ENCODE measurements around the gene NSMCE3. TPM values are rescaled to one million over a fixed set of nuclear protein-coding genes. Genes with fewer than 3 reads are reported as not detected.
"Not testable (repeated sequence)": the region's sequence is repeated elsewhere in the genome, so short reads cannot be mapped to it uniquely, and the experiment has no call there.

The NSMCE3 gene
- total RNA-seq, 1 donor from 2014 or later, result 10.4 TPM

GRCh38 chr15:29239395-29239794, 30.2 kb downstream of the NSMCE3 start:
- TF ChIP-seq CTCF (IDR thresholded peaks at IDR 0.05), result no peak
- no peaks in the 10 kb centered on the region for H3K36me3 Mint-ChIP-seq (ENCODE audit: low read depth)
- ChIA-PET POLR2A (no interaction called here), CTCF (no interaction called here)
- no peak for ATAC-seq (ENCODE audit: low read depth)
- intact Hi-C loops (cut with micrococcal nuclease), result no loop called here
- H3K27ac Mint-ChIP-seq, result no peak overlapping the region
- H3K4me1 Mint-ChIP-seq, result no peaks in the 10 kb centered on the region
- peaks cover 14% of the 10 kb centered on the region for H3K27me3 Mint-ChIP-seq
- H3K4me3 Mint-ChIP-seq, result no peak overlapping the region
- no peak for DNase-seq
- H3K9me3 Mint-ChIP-seq, result peaks cover 9% of the 10 kb centered on the region

- ChIA-PET CTCF (no interaction called here), POLR2A (no interaction called here)
- no peaks in the 10 kb centered on the region for H3K36me3 Mint-ChIP-seq (ENCODE audit: low read depth)
- H3K27me3 Mint-ChIP-seq, result peaks cover 18% of the 10 kb centered on the region
- DNase-seq (no peak), ATAC-seq (ENCODE audit: low read depth) (no peak)
- no peak overlapping the region for H3K27ac Mint-ChIP-seq
- TF ChIP-seq CTCF (IDR thresholded peaks at IDR 0.05), result no peak
- intact Hi-C loops (cut with micrococcal nuclease), result no loop called here
- H3K9me3 Mint-ChIP-seq, result peaks cover 11% of the 10 kb centered on the region
- H3K4me1 Mint-ChIP-seq, result no peaks in the 10 kb centered on the region
- no peak overlapping the region for H3K4me3 Mint-ChIP-seq
Measured at GRCh38 chr15:29233566-29233965, 36.1 kb downstream of the NSMCE3 start.

GRCh38 chr15:29226436-29227208, 43.0 kb downstream of the NSMCE3 start:
- Mint-ChIP-seq H3K4me3 (no peak overlapping the region), H3K27me3 (peaks cover 20% of the 10 kb centered on the region), H3K36me3 (ENCODE audit: low read depth) (no peaks in the 10 kb centered on the region), H3K9me3 (no peaks in the 10 kb centered on the region), H3K4me1 (no peaks in the 10 kb centered on the region), H3K27ac (no peak overlapping the region)
- intact Hi-C loops (cut with micrococcal nuclease), result no loop called here
- DNase-seq (no peak), ATAC-seq (ENCODE audit: low read depth) (no peak)
- POLR2A ChIA-PET, result no interaction called here
- CTCF ChIA-PET, result no interaction called here
- no peak for TF ChIP-seq CTCF (IDR thresholded peaks at IDR 0.05)

GRCh38 chr15:29225534-29226234, 43.9 kb downstream of the NSMCE3 start:
- H3K4me3 Mint-ChIP-seq, result no peak overlapping the region
- H3K27me3 Mint-ChIP-seq, result peaks cover 22% of the 10 kb centered on the region
- no peak overlapping the region for H3K27ac Mint-ChIP-seq
- TF ChIP-seq CTCF (IDR thresholded peaks at IDR 0.05), result no peak
- POLR2A ChIA-PET, result no interaction called here
- no peaks in the 10 kb centered on the region for H3K36me3 Mint-ChIP-seq (ENCODE audit: low read depth)
- CTCF ChIA-PET, result no interaction called here
- no peaks in the 10 kb centered on the region for H3K9me3 Mint-ChIP-seq
- no peak for DNase-seq
- ATAC-seq (ENCODE audit: low read depth), result no peak
- intact Hi-C loops (cut with micrococcal nuclease), result no loop called here
- H3K4me1 Mint-ChIP-seq, result no peaks in the 10 kb centered on the region

- H3K27me3 Mint-ChIP-seq, result peaks cover 22% of the 10 kb centered on the region
- H3K4me3 Mint-ChIP-seq; ATAC-seq (ENCODE audit: low read depth); H3K4me1 Mint-ChIP-seq; H3K27ac Mint-ChIP-seq; H3K9me3 Mint-ChIP-seq; H3K36me3 Mint-ChIP-seq (ENCODE audit: low read depth); POLR2A ChIA-PET; intact Hi-C loops (cut with micrococcal nuclease); CTCF ChIA-PET; DNase-seq: not testable (repeated sequence)
Measured at GRCh38 chr15:29224987-29225363, 44.6 kb downstream of the NSMCE3 start.

GRCh38 chr15:29224235-29224986, 45.2 kb downstream of the NSMCE3 start:
- ATAC-seq (ENCODE audit: low read depth); H3K4me1 Mint-ChIP-seq; intact Hi-C loops (cut with micrococcal nuclease); H3K27ac Mint-ChIP-seq; POLR2A ChIA-PET; H3K4me3 Mint-ChIP-seq; H3K9me3 Mint-ChIP-seq; CTCF ChIA-PET; DNase-seq; H3K36me3 Mint-ChIP-seq (ENCODE audit: low read depth): not testable (repeated sequence)
- H3K27me3 Mint-ChIP-seq, result peaks cover 20% of the 10 kb centered on the region

Measured in activated B cell treated with CpG ODN at 0.5 μM for 24 hours (primary cell).